Measurements from ENCODE around the gene CFAP43.

- no peak for TF ChIP-seq CTCF (IDR thresholded peaks at IDR 0.05 in 4 of 5, conservative IDR thresholded peaks at IDR 0.05 in 1 of 5)
- TF ChIP-seq POLR2A (IDR thresholded peaks at IDR 0.05): no peak
These were observed 61.4 kb downstream of the CFAP43 start for GRCh38 chr10:104170610-104171254.

Data from gastrocnemius medialis (tissue), 4 donors.